H1 (cell line): ENCODE results near the gene ATAD3A.

Source experiments
- BRCA1 ChIP-seq: IDR thresholded peaks from 2 replicates; pipeline ENCODE4 v1.6.1; 2012; ENCODE audit warnings: low read depth, low read length, improper control_type of control experiment
- JUN ChIP-seq: IDR thresholded peaks from 2 replicates; pipeline ENCODE4 v1.6.1; 2011; ENCODE audit warnings: low read depth, mild to moderate bottlenecking, improper control_type of control experiment, low read length
- POLR2A ChIP-seq, 2 experiments: IDR thresholded peaks; 1 replicate in 1 of 2; 2 replicates in 1 of 2; pipeline ENCODE4 v1.6.1; 2011; ENCODE audit warnings: low read depth in 2 of 2, low read length in 2 of 2, mild to moderate bottlenecking in 2 of 2; ENCODE audit errors: control extremely low read depth in 1 of 2
- TCF12 ChIP-seq: IDR thresholded peaks from 2 replicates; pipeline ENCODE4 v1.6.1; 2011; ENCODE audit warnings: low read depth, mild to moderate bottlenecking, low read length
- USF2 ChIP-seq: IDR thresholded peaks from 2 replicates; pipeline ENCODE4 v1.6.1; 2011; ENCODE audit warnings: low read length, improper control_type of control experiment
- ZNF274 ChIP-seq: IDR thresholded peaks from 2 replicates; pipeline ENCODE4 v1.7.0; 2012; ENCODE audit warnings: low read length, borderline replicate concordance; ENCODE audit errors: extremely low read depth
- TF ChIP-seq, protein P1 (sequence below), 3 experiments: IDR thresholded peaks; 1 replicate in 2 of 3; 2 replicates in 1 of 3; pipeline versions ENCODE4 v1.5.1 to v1.6.1; 2011; ENCODE audit warnings: low read length in 3 of 3, mild to moderate bottlenecking in 3 of 3, inconsistent platforms in 2 of 3, low read depth in 1 of 3, moderate library complexity in 1 of 3; ENCODE audit not compliant: insufficient read depth in 1 of 3; ENCODE audit errors: control extremely low read depth in 1 of 3

DNA sequence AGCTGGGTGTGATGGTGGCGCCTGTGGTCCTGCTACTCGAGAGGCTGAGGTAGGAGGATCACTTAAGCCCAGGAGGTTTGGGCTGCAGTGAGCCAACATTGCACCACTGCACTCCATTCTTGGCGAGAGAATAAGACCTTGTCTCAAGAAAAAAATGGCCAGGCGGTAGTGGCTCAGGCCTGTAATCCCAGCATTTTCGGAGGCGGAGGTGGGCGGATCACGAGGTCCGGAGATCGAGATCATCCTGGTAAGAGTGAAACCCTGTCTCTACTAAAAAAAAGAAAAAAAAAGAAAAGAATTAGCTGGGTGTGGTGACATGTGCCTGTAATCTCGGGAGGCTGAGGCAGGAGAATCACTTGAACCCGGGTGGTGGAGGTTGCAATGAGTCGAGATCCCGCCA is 29.1 kb upstream of the ATAD3A start:
- TF ChIP-seq TCF12: no peak
- no peak for TF ChIP-seq POLR2A (IDR thresholded peaks at IDR 0.05; ENCODE audit: control extremely low read depth in 1 of 2, low read depth in 2 of 2, low read length in 2 of 2)
- no peak for TF ChIP-seq BRCA1
- no peak for TF ChIP-seq USF2
- no peak for TF ChIP-seq ZNF274
- no peak for TF ChIP-seq JUN
- TF ChIP-seq, protein P1, sequence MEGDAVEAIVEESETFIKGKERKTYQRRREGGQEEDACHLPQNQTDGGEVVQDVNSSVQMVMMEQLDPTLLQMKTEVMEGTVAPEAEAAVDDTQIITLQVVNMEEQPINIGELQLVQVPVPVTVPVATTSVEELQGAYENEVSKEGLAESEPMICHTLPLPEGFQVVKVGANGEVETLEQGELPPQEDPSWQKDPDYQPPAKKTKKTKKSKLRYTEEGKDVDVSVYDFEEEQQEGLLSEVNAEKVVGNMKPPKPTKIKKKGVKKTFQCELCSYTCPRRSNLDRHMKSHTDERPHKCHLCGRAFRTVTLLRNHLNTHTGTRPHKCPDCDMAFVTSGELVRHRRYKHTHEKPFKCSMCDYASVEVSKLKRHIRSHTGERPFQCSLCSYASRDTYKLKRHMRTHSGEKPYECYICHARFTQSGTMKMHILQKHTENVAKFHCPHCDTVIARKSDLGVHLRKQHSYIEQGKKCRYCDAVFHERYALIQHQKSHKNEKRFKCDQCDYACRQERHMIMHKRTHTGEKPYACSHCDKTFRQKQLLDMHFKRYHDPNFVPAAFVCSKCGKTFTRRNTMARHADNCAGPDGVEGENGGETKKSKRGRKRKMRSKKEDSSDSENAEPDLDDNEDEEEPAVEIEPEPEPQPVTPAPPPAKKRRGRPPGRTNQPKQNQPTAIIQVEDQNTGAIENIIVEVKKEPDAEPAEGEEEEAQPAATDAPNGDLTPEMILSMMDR (IDR thresholded peaks at IDR 0.05; ENCODE audit: control extremely low read depth in 1 of 3, insufficient read depth in 1 of 3, low read depth in 1 of 3, low read length in 3 of 3): no peak
